Neuronal stem cell (in vitro differentiated cells): ENCODE data around the gene DTHD1.

Source experiments
- DNase-seq: peaks from one replicate; pipeline ENCODE4 v3.0.0-alpha.2; 2013; ENCODE audit warnings: low spot score
- H2AFZ ChIP-seq: one replicate; pipeline ENCODE4 v1.6.1; 2013; ENCODE audit warnings: mild to moderate bottlenecking, low read length, inconsistent platforms
- H2AK5ac ChIP-seq: 2 replicates; pipeline ENCODE4 v1.6.1; 2013; ENCODE audit warnings: low read depth, mild to moderate bottlenecking, inconsistent platforms, low read length, moderate library complexity, mixed read lengths
- H2BK120ac ChIP-seq: 2 replicates; pipeline ENCODE4 v1.6.1; 2013; ENCODE audit warnings: low read depth, mild to moderate bottlenecking, inconsistent platforms, low read length, moderate library complexity, mixed read lengths
- H2BK12ac ChIP-seq: one replicate; pipeline ENCODE4 v1.6.1; 2013; ENCODE audit warnings: low read length, inconsistent platforms
- H2BK15ac ChIP-seq: 2 replicates; pipeline ENCODE4 v1.6.1; 2013; ENCODE audit warnings: mild to moderate bottlenecking, low read length, inconsistent platforms, mixed read lengths
- H2BK5ac ChIP-seq: one replicate; pipeline ENCODE4 v1.6.1; 2013; ENCODE audit warnings: inconsistent platforms, mild to moderate bottlenecking, low read length, moderate library complexity
- H3K14ac ChIP-seq: one replicate; pipeline ENCODE4 v1.6.1; 2013; ENCODE audit warnings: low read length, inconsistent platforms
- H3K18ac ChIP-seq: 2 replicates; pipeline ENCODE4 v1.6.1; 2013; ENCODE audit warnings: low read length, inconsistent platforms
- H3K23ac ChIP-seq: 2 replicates; pipeline ENCODE4 v1.6.1; 2013; ENCODE audit warnings: low read depth, mild to moderate bottlenecking, mixed read lengths, low read length, inconsistent platforms; ENCODE audit not compliant: poor library complexity
- H3K27ac ChIP-seq: replicated peaks from 3 replicates; pipeline ENCODE4 v1.5.1; 2013; ENCODE audit warnings: low read length, inconsistent platforms
- H3K27me3 ChIP-seq, 3 experiments: 2 replicates each; pipeline ENCODE4 v1.6.1; 2013; ENCODE audit warnings: low read length in 3 of 3, mild to moderate bottlenecking in 2 of 3, inconsistent platforms in 1 of 3, low read depth in 1 of 3, mixed read lengths in 1 of 3, moderate library complexity in 1 of 3; ENCODE audit not compliant: control insufficient read depth in 3 of 3, insufficient read depth in 3 of 3
- H3K36me3 ChIP-seq, 2 donors: replicated peaks in 1 of 2; 2 replicates each; pipeline ENCODE4 v1.6.1; 2013; ENCODE audit warnings: low read length in 2 of 2; ENCODE audit not compliant: control insufficient read depth in 2 of 2, insufficient read depth in 2 of 2
- H3K4ac ChIP-seq: 2 replicates; pipeline ENCODE4 v1.6.1; 2013; ENCODE audit warnings: inconsistent platforms, mild to moderate bottlenecking, low read length, moderate library complexity
- H3K4me1 ChIP-seq, 2 donors: 1 replicate in 1 of 2; 2 replicates in 1 of 2; pipeline ENCODE4 v1.6.1; 2013; ENCODE audit warnings: low read length in 2 of 2, low read depth in 1 of 2; ENCODE audit not compliant: control insufficient read depth in 2 of 2, insufficient read depth in 1 of 2
- H3K4me2 ChIP-seq: one replicate; pipeline ENCODE4 v1.6.1; 2013; ENCODE audit warnings: mild to moderate bottlenecking, low read length, inconsistent platforms; ENCODE audit not compliant: insufficient read depth, poor library complexity, severe bottlenecking
- H3K4me3 ChIP-seq, 2 donors: 2 replicates each; pipeline ENCODE4 v1.5.1; 2013; ENCODE audit warnings: low read length in 2 of 2, mild to moderate bottlenecking in 2 of 2, inconsistent platforms in 1 of 2, moderate library complexity in 1 of 2
- H3K79me1 ChIP-seq: one replicate; pipeline ENCODE4 v1.6.1; 2013; ENCODE audit warnings: low read depth, mild to moderate bottlenecking, inconsistent platforms, low read length, moderate library complexity
- H3K9ac ChIP-seq: one replicate; pipeline ENCODE4 v1.6.1; 2013; ENCODE audit warnings: mild to moderate bottlenecking, low read depth, low read length, inconsistent platforms; ENCODE audit not compliant: poor library complexity
- H3K9me3 ChIP-seq, 2 donors: replicated peaks in 1 of 2; 2 replicates each; pipeline versions ENCODE3 to v1.6.1; 2013; ENCODE audit warnings: low read length in 2 of 2, mild to moderate bottlenecking in 2 of 2, inconsistent platforms in 1 of 2, low read depth in 1 of 2, mixed read lengths in 1 of 2, moderate library complexity in 1 of 2; ENCODE audit not compliant: control insufficient read depth in 2 of 2, insufficient read depth in 1 of 2
- H4K8ac ChIP-seq: one replicate; pipeline ENCODE4 v1.6.1; 2013; ENCODE audit warnings: low read depth, mild to moderate bottlenecking, inconsistent platforms, low read length, moderate library complexity
- H4K91ac ChIP-seq: one replicate; pipeline ENCODE4 v1.6.1; 2013; ENCODE audit warnings: low read length, low read depth, mild to moderate bottlenecking, inconsistent platforms; ENCODE audit not compliant: poor library complexity
- WGBS, 2 donors: extraction: QIAGEN DNeasy Blood & Tissue Kit; methylation state at CpG; one replicate each; pipeline ENCODE4 v1.1.7; 2013; ENCODE audit warnings: missing lambda C conversion rate in 2 of 2, mixed read lengths in 1 of 2; ENCODE audit not compliant: insufficient read length in 2 of 2, insufficient replicate concordance in 1 of 2; ENCODE audit errors: extremely low coverage in 2 of 2; 5-methylcytosine and 5-hydroxymethylcytosine counted together

Gene DTHD1

DNA sequence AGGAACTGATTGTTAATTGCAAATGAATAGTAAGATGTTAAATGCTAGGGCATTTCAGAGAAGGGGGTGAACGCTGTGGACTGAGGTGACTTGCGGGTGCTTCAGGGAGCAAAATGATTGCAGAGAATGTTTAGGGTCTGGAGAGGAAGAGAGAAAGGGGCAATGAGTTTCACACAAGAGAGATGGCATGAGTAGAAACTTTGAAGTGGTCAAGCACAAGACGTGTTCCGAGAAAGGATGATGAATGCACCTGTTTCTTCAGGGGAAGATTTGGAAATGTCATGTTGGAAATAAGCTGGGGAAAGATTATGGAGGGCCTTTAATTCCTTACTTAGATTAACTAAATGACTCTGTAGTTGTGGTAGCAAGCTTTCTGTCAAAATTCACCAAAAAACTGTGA, 43.4 kb downstream of the DTHD1 start:
- Histone ChIP-seq H2BK15ac (no peak overlapping the region), H3K14ac (no peak overlapping the region), H3K18ac (no peak overlapping the region), H2BK12ac (no peak overlapping the region), H4K8ac (no peak overlapping the region), H3K4me2 (no peak overlapping the region), H3K36me3 (no peaks in the 10 kb centered on the region), H3K4ac (no peak overlapping the region), H3K27ac (no peak overlapping the region), H2AFZ (no peak overlapping the region), H3K27me3 (no peaks in the 10 kb centered on the region), H2AK5ac (no peak overlapping the region), H2BK120ac (no peak overlapping the region), H3K9ac (no peak overlapping the region), H3K79me1 (no peaks in the 10 kb centered on the region), H2BK5ac (no peak overlapping the region), H3K4me1 (no peaks in the 10 kb centered on the region), H3K4me3 (no peak overlapping the region), H4K91ac (no peak overlapping the region), H3K9me3 (no peaks in the 10 kb centered on the region), H3K23ac (no peak overlapping the region)
- no peak for DNase-seq
- no CpG with 5 or more reads among the region's 4 CpGs for WGBS, 2 donors

DNA sequence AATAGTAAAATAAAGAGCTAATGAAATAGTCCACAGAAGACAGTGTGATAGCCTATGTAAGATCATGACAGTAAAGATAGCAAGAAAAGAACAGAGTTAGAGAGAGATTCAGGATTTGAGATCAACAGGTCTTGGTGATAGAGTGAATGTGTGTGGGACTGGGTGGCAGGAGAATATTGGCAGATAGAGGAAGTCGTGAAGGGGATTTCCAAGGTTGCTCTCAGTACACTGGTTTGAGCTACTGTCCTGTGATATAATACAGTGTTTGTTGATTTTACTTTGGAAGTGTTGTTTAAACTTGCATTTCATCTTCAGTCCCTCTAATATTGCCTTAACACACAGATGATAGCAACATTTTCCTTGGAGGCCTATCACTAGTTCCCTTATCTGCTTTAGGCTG, 44.1 kb downstream of the DTHD1 start:
- Histone ChIP-seq H2AFZ (no peak overlapping the region), H3K27ac (no peak overlapping the region), H2BK15ac (no peak overlapping the region), H3K23ac (no peak overlapping the region), H3K18ac (no peak overlapping the region), H3K9ac (no peak overlapping the region), H3K27me3 (no peaks in the 10 kb centered on the region), H2BK5ac (no peak overlapping the region), H4K8ac (no peak overlapping the region), H3K4me2 (no peak overlapping the region), H2BK120ac (no peak overlapping the region), H3K9me3 (no peaks in the 10 kb centered on the region), H3K79me1 (no peaks in the 10 kb centered on the region), H2AK5ac (no peak overlapping the region), H3K4me1 (no peaks in the 10 kb centered on the region), H2BK12ac (no peak overlapping the region), H3K14ac (no peak overlapping the region), H3K4ac (no peak overlapping the region), H3K4me3 (no peak overlapping the region), H3K36me3 (no peaks in the 10 kb centered on the region), H4K91ac (no peak overlapping the region)
- no CpG with 5 or more reads among the region's 1 CpG for WGBS, 2 donors
- no peak for DNase-seq

GRCh38 chr4:36325926-36326325, 44.5 kb downstream of the DTHD1 start:
- Histone ChIP-seq H3K36me3 (no peaks in the 10 kb centered on the region), H3K4me2 (no peak overlapping the region), H4K91ac (no peak overlapping the region), H2BK5ac (no peak overlapping the region), H3K9me3 (no peaks in the 10 kb centered on the region), H2BK12ac (no peak overlapping the region), H2AK5ac (no peak overlapping the region), H3K4me3 (no peak overlapping the region), H3K23ac (no peak overlapping the region), H3K9ac (no peak overlapping the region), H3K27me3 (no peaks in the 10 kb centered on the region), H4K8ac (no peak overlapping the region), H3K4ac (no peak overlapping the region), H2AFZ (no peak overlapping the region), H3K4me1 (no peaks in the 10 kb centered on the region), H2BK120ac (no peak overlapping the region), H3K27ac (no peak overlapping the region), H3K79me1 (no peaks in the 10 kb centered on the region), H2BK15ac (no peak overlapping the region), H3K18ac (no peak overlapping the region), H3K14ac (no peak overlapping the region)
- no CpG with 5 or more reads among the region's 3 CpGs for WGBS, 2 donors
- no peak for DNase-seq

DNA sequence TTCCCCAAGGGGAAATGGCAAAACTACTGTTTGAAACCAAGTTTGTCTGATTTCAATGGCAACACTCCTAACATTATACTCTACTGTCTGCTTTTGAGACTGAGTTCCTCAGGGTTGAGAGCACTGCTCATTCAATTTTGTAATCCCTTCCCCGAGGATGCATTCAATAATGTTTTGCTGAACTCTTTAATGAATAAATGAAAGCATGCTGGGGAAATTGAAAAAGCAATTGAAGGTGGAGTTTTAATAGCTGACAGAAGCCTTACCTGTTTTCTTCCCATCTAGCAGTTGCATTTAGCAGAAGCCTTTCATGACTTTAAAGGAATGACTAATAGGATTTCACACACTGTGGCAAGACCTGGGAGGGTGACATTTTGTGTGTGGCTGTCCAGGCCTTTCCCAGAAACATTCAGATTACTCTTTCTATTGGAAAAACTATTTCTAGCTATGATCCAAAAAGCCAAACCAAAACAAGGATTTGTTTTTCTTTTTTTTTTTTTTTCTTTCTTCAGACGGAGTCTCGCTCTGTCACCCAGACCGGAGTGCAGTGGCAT, 45.1 kb downstream of the DTHD1 start:
- no peak overlapping the region for H3K14ac ChIP-seq
- H3K4ac ChIP-seq = no peak overlapping the region
- no peaks in the 10 kb centered on the region for H3K36me3 ChIP-seq
- H3K27ac ChIP-seq = no peak overlapping the region
- no peak overlapping the region for H3K18ac ChIP-seq
- no peaks in the 10 kb centered on the region for H3K9me3 ChIP-seq
- no peak overlapping the region for H3K23ac ChIP-seq
- H2AK5ac ChIP-seq = no peak overlapping the region
- H2BK15ac ChIP-seq = no peak overlapping the region
- no peaks in the 10 kb centered on the region for H3K27me3 ChIP-seq
- no CpG with 5 or more reads among the region's 4 CpGs for WGBS, 2 donors
- H3K4me2 ChIP-seq = no peak overlapping the region
- no peak for DNase-seq
- no peak overlapping the region for H3K9ac ChIP-seq
- H4K8ac ChIP-seq = no peak overlapping the region
- H2AFZ ChIP-seq = no peak overlapping the region
- H2BK120ac ChIP-seq = no peak overlapping the region
- no peak overlapping the region for H4K91ac ChIP-seq
- H3K79me1 ChIP-seq = no peaks in the 10 kb centered on the region
- no peaks in the 10 kb centered on the region for H3K4me1 ChIP-seq
- H3K4me3 ChIP-seq = no peak overlapping the region
- no peak overlapping the region for H2BK5ac ChIP-seq
- H2BK12ac ChIP-seq = no peak overlapping the region
